ENCODE results near the gene MAPK12.
A peak's percentile ranks its signal among the peaks of the same experiment; 100 is the strongest.

Gene MAPK12

GRCh38 chr22:50250555-50251476, 10.7 kb downstream of the MAPK12 start, which contains the start of gene HDAC10:
Gene HDAC10, minus strand, starts transcription at chr22:50251265. Its CDS starts 233 bp downstream, at chr22:50251032.
- DNase-seq = peak; percentile 75

GRCh38 chr22:50250249-50250554, 11.3 kb downstream of the MAPK12 start:
- DNase-seq = no peak

GRCh38 chr22:50249341-50250248, 11.9 kb downstream of the MAPK12 start:
- no peak for DNase-seq

- DNase-seq = no peak
Measured at GRCh38 chr22:50248196-50249081, 13.0 kb downstream of the MAPK12 start.

GRCh38 chr22:50247748-50248147, 13.7 kb downstream of the MAPK12 start:
- DNase-seq = peak; percentile 38

- DNase-seq = no peak
Measured at GRCh38 chr22:50246242-50247175, 15.0 kb downstream of the MAPK12 start.

- DNase-seq = peak; percentile 85
Measured at GRCh38 chr22:50245214-50246072, 16.0 kb downstream of the MAPK12 start.

- DNase-seq = peak; percentile 91
Measured at GRCh38 chr22:50244420-50245213, 16.9 kb downstream of the MAPK12 start, which contains the start of gene TUBGCP6. Gene TUBGCP6, minus strand, starts transcription at chr22:50245023. Its CDS starts 564 bp downstream, at chr22:50244459.

GRCh38 chr22:50243685-50244419, 17.6 kb downstream of the MAPK12 start:
- no peak for DNase-seq

- DNase-seq = no peak
Measured at GRCh38 chr22:50242406-50242949, 19.0 kb downstream of the MAPK12 start.

GRCh38 chr22:50238755-50239154, 22.7 kb downstream of the MAPK12 start:
- no peak for DNase-seq

GRCh38 chr22:50236731-50237409, 24.6 kb downstream of the MAPK12 start:
- no peak for DNase-seq

- no peak for DNase-seq
Measured at GRCh38 chr22:50233223-50233622, 28.3 kb downstream of the MAPK12 start.

- DNase-seq = no peak
Measured at GRCh38 chr22:50232481-50233151, 28.9 kb downstream of the MAPK12 start.

GRCh38 chr22:50229370-50229769, 32.1 kb downstream of the MAPK12 start:
- DNase-seq = no peak

GRCh38 chr22:50228366-50228765, 33.1 kb downstream of the MAPK12 start:
- DNase-seq = no peak

GRCh38 chr22:50227579-50228215, 33.8 kb downstream of the MAPK12 start:
- no peak for DNase-seq

Measured in stimulated activated naive CD4-positive, alpha-beta T cell treated with Interleukin-2 at 50 U/mL for 16 hours (primary cell).